HEK293T (cell line): ENCODE data around the gene SPPL2A.
"Not testable (repeated sequence)": the region's sequence is repeated elsewhere in the genome, so short reads cannot be mapped to it uniquely, and the experiment has no call there.

Source experiments
- FOXA1 ChIP-seq: fragments of 450-650 bp; IDR thresholded peaks from 2 replicates; pipeline ENCODE4 v1.6.1; 2016; ENCODE audit warnings: mild to moderate bottlenecking
- HDGF ChIP-seq: fragments of 450-650 bp; IDR thresholded peaks from 2 replicates; pipeline ENCODE4 v1.6.1; 2017; ENCODE audit warnings: antibody characterized with exemption, borderline replicate concordance

- not testable (repeated sequence) for TF ChIP-seq FOXA1, HDGF
These were observed 46.6 kb upstream of the SPPL2A start for GRCh38 chr15:50812181-50812506.
